Upper lobe of left lung (tissue), 4 donors: ENCODE data around the gene BMI1.

Experiments
- CTCF ChIP-seq, 6 experiments: fragments of 450-650 bp in 4 of 6; fragments of 200-600 bp in 2 of 6; sonication (generic) in 2 of 6; IDR thresholded peaks; one replicate each; pipeline ENCODE4 v1.5.1; 2016 to 2019; ENCODE audit warnings: antibody characterized with exemption in 6 of 6
- POLR2A ChIP-seq, 4 donors: fragments of 450-650 bp; IDR thresholded peaks; one replicate each; pipeline ENCODE4 v1.5.1; 2016 to 2017; ENCODE audit warnings: antibody characterized with exemption in 4 of 4, mild to moderate bottlenecking in 2 of 4
- POLR2AphosphoS5 ChIP-seq, 2 donors: sonication (generic); formaldehyde crosslinking; IDR thresholded peaks; one replicate each; pipeline ENCODE4 v1.5.1; 2017; ENCODE audit warnings: antibody characterized with exemption in 2 of 2

GRCh38 chr10:22343731-22344130 is 22.8 kb downstream of the BMI1 start:
- no peak for TF ChIP-seq CTCF (IDR thresholded peaks at IDR 0.05)
- no peak for TF ChIP-seq POLR2A (IDR thresholded peaks at IDR 0.05)
- no peak for TF ChIP-seq POLR2AphosphoS5 (IDR thresholded peaks at IDR 0.05)
